Measurements from ENCODE around the gene AKR1E2. TPM values are rescaled to one million over a fixed set of nuclear protein-coding genes. Genes with fewer than 3 reads are reported as not detected.

AKR1E2 gene
- total and polyA plus RNA-seq, 4 donors: 1.5 to 7.5 (median 3.8) TPM

DNA sequence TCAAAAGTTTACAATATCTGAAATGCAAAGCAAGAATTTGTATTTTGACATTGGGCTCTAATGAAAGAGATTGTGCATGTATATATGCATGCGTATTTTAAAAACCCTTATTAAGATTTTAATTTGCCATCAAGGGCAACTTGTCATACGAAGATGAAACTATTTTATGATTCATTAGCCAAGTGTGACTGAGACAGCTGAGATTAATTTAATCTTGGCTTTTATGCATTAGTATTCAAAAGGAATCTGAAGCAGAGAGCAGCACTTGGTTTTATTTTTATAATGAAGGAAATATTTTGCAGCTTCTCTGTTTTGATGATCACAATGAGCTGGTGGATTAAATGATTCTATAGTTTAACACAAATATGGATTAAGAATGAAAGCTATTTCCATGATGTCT, 45.9 kb upstream of the AKR1E2 start:
- no peak overlapping the region for H3K27ac ChIP-seq (ENCODE audit: low read depth in 1 of 2, low read length in 1 of 2)
- TF ChIP-seq, protein P1, sequence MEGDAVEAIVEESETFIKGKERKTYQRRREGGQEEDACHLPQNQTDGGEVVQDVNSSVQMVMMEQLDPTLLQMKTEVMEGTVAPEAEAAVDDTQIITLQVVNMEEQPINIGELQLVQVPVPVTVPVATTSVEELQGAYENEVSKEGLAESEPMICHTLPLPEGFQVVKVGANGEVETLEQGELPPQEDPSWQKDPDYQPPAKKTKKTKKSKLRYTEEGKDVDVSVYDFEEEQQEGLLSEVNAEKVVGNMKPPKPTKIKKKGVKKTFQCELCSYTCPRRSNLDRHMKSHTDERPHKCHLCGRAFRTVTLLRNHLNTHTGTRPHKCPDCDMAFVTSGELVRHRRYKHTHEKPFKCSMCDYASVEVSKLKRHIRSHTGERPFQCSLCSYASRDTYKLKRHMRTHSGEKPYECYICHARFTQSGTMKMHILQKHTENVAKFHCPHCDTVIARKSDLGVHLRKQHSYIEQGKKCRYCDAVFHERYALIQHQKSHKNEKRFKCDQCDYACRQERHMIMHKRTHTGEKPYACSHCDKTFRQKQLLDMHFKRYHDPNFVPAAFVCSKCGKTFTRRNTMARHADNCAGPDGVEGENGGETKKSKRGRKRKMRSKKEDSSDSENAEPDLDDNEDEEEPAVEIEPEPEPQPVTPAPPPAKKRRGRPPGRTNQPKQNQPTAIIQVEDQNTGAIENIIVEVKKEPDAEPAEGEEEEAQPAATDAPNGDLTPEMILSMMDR (IDR thresholded peaks at IDR 0.05; ENCODE audit: control extremely low read depth, extremely low read depth): no peak
- no peak overlapping the region for H3K4me3 ChIP-seq
- peaks cover 0 to 4% (median 0%) of the 10 kb centered on the region in 3 donors for H3K27me3 ChIP-seq (ENCODE audit: control insufficient read depth in 3 of 3, insufficient read depth in 3 of 3, low read length in 2 of 3)
- no peaks in the 10 kb centered on the region for H3K4me1 ChIP-seq (ENCODE audit: control insufficient read depth in 5 of 5, insufficient read depth in 5 of 5, low read length in 5 of 5)
- no peaks in the 10 kb centered on the region for H3K36me3 ChIP-seq (ENCODE audit: control insufficient read depth in 4 of 4, insufficient read depth in 4 of 4, low read length in 4 of 4)
- no peaks in the 10 kb centered on the region for H3K9me3 ChIP-seq (ENCODE audit: control insufficient read depth in 4 of 4, insufficient read depth in 3 of 4, low read length in 3 of 4)
- 88 to 94% methylated on average over 2 of the region's 2 CpGs for WGBS, 2 donors
- ATAC-seq (ENCODE audit: insufficient read depth, low FRiP score): no peak
- H3K9ac ChIP-seq (ENCODE audit: insufficient read depth in 1 of 2, low read length in 2 of 2): no peak overlapping the region
- DNase-seq: no peak

DNA sequence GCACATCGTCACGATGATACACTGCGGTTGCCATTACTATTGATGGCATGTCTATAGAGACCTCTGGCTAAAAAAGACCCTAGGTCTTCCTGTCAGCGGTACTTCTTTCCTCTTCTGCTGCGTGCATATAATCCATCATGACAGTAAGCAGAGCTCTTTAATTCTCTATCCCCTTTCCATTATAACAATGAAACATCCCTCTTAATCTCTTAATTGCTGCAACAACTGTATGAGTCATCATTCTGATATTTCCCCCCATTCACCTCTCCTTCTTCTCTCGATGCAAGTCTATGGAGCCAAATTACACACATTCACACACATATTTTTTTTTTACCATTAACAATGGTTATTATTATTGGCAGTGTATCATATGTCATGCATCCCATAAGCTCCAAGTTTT, 45.2 kb upstream of the AKR1E2 start:
- TF ChIP-seq, protein P1 (IDR thresholded peaks at IDR 0.05; ENCODE audit: control extremely low read depth, extremely low read depth): no peak
- no peaks in the 10 kb centered on the region for H3K9me3 ChIP-seq (ENCODE audit: control insufficient read depth in 4 of 4, insufficient read depth in 3 of 4, low read length in 3 of 4)
- H3K9ac ChIP-seq (ENCODE audit: insufficient read depth in 1 of 2, low read length in 2 of 2): no peak overlapping the region
- no peaks in the 10 kb centered on the region for H3K4me1 ChIP-seq (ENCODE audit: control insufficient read depth in 5 of 5, insufficient read depth in 5 of 5, low read length in 5 of 5)
- no peak for DNase-seq
- no peaks in the 10 kb centered on the region for H3K36me3 ChIP-seq (ENCODE audit: control insufficient read depth in 4 of 4, insufficient read depth in 4 of 4, low read length in 4 of 4)
- H3K4me3 ChIP-seq: no peak overlapping the region
- H3K27ac ChIP-seq (ENCODE audit: low read depth in 1 of 2, low read length in 1 of 2): no peak overlapping the region
- no peak for ATAC-seq (ENCODE audit: insufficient read depth, low FRiP score)
- 66 to 76% methylated on average over 6 of the region's 6 CpGs for WGBS, 2 donors
- H3K27me3 ChIP-seq (ENCODE audit: control insufficient read depth in 3 of 3, insufficient read depth in 3 of 3, low read length in 2 of 3): peaks cover 0 to 4% (median 0%) of the 10 kb centered on the region in 3 donors

DNA sequence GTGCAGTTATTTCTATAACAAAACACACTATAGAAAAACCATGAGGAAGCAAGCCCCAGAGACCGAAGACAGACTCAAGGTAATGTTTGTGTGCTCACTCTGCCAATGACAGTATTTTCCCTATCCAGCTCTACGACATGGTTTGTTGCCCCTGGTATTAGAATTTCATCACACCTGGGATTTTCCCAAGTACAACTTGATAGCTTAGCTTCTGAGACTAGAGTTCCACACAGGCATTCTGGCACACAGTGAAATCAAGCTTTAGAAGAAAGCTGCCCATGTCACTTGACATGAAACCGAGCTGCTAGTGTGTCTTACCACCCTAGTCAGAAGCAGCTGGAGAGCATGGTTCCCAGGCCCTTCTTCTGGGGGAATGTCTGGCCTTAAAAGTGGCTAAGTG, 44.1 kb upstream of the AKR1E2 start:
- H3K9me3 ChIP-seq (ENCODE audit: control insufficient read depth in 4 of 4, insufficient read depth in 3 of 4, low read length in 3 of 4): peaks cover 0 to 2% (median 0%) of the 10 kb centered on the region in 4 donors
- no peaks in the 10 kb centered on the region for H3K4me1 ChIP-seq (ENCODE audit: control insufficient read depth in 5 of 5, insufficient read depth in 5 of 5, low read length in 5 of 5)
- H3K27me3 ChIP-seq (ENCODE audit: control insufficient read depth in 3 of 3, insufficient read depth in 3 of 3, low read length in 2 of 3): peaks cover 0 to 4% (median 0%) of the 10 kb centered on the region in 3 donors
- no peaks in the 10 kb centered on the region for H3K36me3 ChIP-seq (ENCODE audit: control insufficient read depth in 4 of 4, insufficient read depth in 4 of 4, low read length in 4 of 4)
- TF ChIP-seq, protein P1 (IDR thresholded peaks at IDR 0.05; ENCODE audit: control extremely low read depth, extremely low read depth): no peak
- no peak for DNase-seq
- no peak overlapping the region for H3K27ac ChIP-seq (ENCODE audit: low read depth in 1 of 2, low read length in 1 of 2)
- 57 to 69% methylated on average over 3 of the region's 3 CpGs for WGBS, 2 donors
- no peak overlapping the region for H3K9ac ChIP-seq (ENCODE audit: insufficient read depth in 1 of 2, low read length in 2 of 2)
- ATAC-seq (ENCODE audit: insufficient read depth, low FRiP score): no peak
- no peak overlapping the region for H3K4me3 ChIP-seq

DNA sequence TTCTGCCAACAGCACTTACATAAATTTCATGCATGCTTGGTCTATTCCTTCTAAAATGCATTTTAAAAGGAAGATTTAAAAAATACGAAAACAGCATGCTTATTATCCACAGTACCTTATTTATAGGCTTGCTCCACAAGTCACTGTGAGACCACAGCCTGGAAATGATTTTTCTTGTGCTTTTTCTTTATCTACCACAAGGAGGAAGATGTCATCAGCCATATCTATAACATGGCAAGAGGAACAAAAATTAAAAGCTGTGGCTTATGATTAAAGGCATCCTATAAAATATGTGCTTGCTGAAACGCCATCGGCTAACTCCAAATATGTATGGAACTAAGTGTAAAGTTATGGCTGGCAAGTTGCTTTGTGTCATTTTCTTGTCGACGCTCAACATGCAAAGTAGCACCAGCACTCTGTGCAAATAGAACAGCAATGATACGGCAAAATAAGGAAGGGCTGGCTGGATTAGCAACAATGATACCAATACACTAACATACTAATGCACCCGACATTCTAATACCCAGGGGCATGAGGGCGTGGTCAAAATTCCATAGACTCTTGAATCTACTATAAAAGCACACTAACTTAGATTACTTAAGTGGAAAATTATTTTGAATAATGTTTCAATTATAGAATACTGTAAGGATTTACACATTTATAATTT, 41.2 kb upstream of the AKR1E2 start:
- DNase-seq (no peak), ATAC-seq (ENCODE audit: insufficient read depth, low FRiP score) (no peak)
- H3K27me3 ChIP-seq (ENCODE audit: control insufficient read depth in 3 of 3, insufficient read depth in 3 of 3, low read length in 2 of 3): no peaks in the 10 kb centered on the region
- no peak overlapping the region for H3K9ac ChIP-seq (ENCODE audit: insufficient read depth in 1 of 2, low read length in 2 of 2)
- WGBS, 2 donors: 53 to 66% methylated on average over 8 of the region's 8 CpGs
- no peak overlapping the region for H3K4me3 ChIP-seq
- no peaks in the 10 kb centered on the region for H3K36me3 ChIP-seq (ENCODE audit: control insufficient read depth in 4 of 4, insufficient read depth in 4 of 4, low read length in 4 of 4)
- no peaks in the 10 kb centered on the region for H3K4me1 ChIP-seq (ENCODE audit: control insufficient read depth in 5 of 5, insufficient read depth in 5 of 5, low read length in 5 of 5)
- TF ChIP-seq, protein P1 (IDR thresholded peaks at IDR 0.05; ENCODE audit: control extremely low read depth, extremely low read depth): no peak
- peaks cover 0 to 2% (median 0%) of the 10 kb centered on the region in 4 donors for H3K9me3 ChIP-seq (ENCODE audit: control insufficient read depth in 4 of 4, insufficient read depth in 3 of 4, low read length in 3 of 4)
- no peak overlapping the region for H3K27ac ChIP-seq (ENCODE audit: low read depth in 1 of 2, low read length in 1 of 2)

Measured in lung (tissue), 12 donors.